ENCODE data around the gene GDAP2.

The GDAP2 gene, protein sequence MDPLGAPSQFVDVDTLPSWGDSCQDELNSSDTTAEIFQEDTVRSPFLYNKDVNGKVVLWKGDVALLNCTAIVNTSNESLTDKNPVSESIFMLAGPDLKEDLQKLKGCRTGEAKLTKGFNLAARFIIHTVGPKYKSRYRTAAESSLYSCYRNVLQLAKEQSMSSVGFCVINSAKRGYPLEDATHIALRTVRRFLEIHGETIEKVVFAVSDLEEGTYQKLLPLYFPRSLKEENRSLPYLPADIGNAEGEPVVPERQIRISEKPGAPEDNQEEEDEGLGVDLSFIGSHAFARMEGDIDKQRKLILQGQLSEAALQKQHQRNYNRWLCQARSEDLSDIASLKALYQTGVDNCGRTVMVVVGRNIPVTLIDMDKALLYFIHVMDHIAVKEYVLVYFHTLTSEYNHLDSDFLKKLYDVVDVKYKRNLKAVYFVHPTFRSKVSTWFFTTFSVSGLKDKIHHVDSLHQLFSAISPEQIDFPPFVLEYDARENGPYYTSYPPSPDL

DNA sequence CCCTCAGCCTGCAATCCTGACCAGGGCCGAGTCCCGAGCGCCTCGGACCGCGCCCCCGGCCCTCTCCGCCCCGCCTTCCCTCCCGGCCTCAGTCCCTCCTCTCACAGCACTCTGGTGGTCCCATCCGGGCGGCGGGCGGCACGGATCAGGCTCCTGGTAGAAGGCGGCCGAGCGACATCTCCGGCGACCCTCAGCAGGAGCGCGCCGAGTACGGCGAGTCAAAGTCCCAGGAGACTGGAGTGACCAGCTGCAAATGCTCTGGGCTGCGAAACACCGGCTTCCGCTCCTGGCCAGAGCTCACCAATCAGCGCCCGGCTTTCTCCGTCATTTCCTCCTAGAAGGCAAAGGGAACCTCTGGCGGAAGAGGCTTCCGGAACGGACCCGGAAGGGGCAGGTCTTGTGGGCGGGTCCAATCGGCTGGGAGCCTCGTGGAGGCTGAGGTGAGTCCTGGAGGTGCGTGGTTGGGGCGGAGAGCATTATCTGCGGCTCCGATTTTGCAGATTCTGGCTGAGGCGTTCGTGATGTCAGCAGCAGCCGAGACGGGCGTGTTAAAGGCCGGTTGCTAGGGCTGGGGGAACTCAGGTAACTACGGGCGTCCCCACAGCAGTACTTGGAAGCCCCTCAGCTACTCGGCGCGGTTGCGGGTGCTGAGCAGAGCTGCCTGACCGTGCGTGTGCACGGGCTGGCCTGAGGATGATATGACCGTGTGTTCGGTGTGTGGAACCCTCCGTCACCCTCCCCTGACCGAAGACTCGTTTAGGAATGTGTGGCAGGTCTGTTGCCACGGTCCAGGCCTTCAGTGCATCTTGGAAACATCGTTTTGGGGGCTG, at the start of gene GDAP2, which contains the start of gene WDR3:
Gene GDAP2, minus strand, starts transcription at position 279 of the 830 bp plus-strand sequence. CDS start 9,264 bp downstream, outside the sequence.
Gene WDR3, plus strand, starts transcription at position 397 of the 830 bp plus-strand sequence. CDS start 3,581 bp downstream, outside the sequence.
- Mint-ChIP-seq H3K4me3 (peak within 1 kb of the TSS; percentile 91), H3K9me3 (no peaks in the 10 kb centered on the region), H3K27me3 (no peaks in the 10 kb centered on the region), H3K36me3 (peaks cover 8% of the 10 kb centered on the region), H3K27ac (peak within 1 kb of the TSS; percentile 96), H3K4me1 (peaks cover 52% of the 10 kb centered on the region)
- ATAC-seq: peak; percentile 98

DNA sequence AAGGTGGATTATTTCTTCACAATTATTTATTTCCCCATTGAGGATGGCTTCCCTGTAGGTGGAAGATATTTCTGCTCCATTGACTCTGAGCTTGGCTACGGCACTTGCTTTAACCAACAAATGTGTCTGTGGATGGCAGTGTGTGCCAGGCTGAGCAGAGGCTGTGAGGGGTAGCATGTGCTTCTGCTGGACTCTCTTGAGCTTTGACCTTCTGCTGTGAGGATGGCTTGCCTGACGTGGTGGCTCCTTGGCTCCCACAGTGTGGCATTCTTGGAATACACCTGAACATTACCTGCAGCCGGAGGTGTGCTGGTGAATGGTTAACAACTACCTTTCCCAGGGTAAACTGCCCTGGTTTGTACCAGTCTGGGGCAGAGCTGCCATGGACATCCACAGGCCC, 47.0 kb upstream of the GDAP2 start:
- Mint-ChIP-seq H3K27ac (no peak overlapping the region), H3K27me3 (no peaks in the 10 kb centered on the region), H3K4me1 (no peaks in the 10 kb centered on the region), H3K36me3 (no peaks in the 10 kb centered on the region), H3K4me3 (no peak overlapping the region), H3K9me3 (no peaks in the 10 kb centered on the region)
- ATAC-seq: no peak

DNA sequence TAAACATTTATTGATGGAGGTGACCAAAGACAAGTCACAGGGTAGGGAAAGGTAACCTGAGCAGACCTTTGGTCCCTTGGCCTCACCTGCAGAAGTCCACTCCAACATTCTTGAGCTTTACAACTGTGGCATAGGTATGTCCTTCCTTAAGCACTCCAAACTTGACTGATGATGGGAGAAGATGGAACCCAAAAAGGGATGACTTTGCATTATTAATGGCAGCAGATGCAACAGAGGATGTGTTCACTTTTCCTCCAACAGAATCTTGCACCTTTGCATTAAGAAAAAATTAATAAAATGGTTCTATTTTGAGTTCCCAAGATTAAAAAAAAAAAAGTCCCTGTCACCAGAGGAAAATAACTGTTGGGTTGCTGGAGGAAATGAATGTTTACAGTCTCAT, 42.4 kb upstream of the GDAP2 start:
- no peak overlapping the region for H3K4me3 Mint-ChIP-seq
- H3K27me3 Mint-ChIP-seq: no peaks in the 10 kb centered on the region
- no peak overlapping the region for H3K27ac Mint-ChIP-seq
- no peaks in the 10 kb centered on the region for H3K9me3 Mint-ChIP-seq
- no peak for ATAC-seq
- H3K4me1 Mint-ChIP-seq: peaks cover 8% of the 10 kb centered on the region
- H3K36me3 Mint-ChIP-seq: no peaks in the 10 kb centered on the region

DNA sequence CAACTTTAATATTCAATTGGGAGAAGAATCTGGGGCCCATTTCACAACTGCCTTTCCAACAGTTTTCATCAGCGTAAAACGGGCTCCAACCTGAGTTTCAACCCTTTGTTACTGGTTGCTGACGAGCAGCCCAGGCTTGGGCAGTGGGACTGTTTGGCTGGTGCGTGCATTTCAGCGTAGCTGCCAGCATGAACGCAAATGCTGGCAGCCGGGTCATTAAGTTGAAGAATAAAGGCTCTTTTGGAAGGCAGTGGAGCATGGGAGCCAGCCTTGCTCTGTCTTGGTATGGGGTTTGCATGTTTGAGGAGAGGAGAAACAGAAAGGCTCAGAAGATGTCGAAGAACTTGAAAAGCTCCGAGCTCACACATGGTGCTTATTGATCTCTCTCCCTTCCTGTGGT, 40.8 kb upstream of the GDAP2 start:
- Mint-ChIP-seq H3K4me1 (peaks cover 8% of the 10 kb centered on the region), H3K27me3 (no peaks in the 10 kb centered on the region), H3K36me3 (peaks cover 5% of the 10 kb centered on the region), H3K4me3 (no peak overlapping the region), H3K27ac (no peak overlapping the region), H3K9me3 (no peaks in the 10 kb centered on the region)
- ATAC-seq: no peak

DNA sequence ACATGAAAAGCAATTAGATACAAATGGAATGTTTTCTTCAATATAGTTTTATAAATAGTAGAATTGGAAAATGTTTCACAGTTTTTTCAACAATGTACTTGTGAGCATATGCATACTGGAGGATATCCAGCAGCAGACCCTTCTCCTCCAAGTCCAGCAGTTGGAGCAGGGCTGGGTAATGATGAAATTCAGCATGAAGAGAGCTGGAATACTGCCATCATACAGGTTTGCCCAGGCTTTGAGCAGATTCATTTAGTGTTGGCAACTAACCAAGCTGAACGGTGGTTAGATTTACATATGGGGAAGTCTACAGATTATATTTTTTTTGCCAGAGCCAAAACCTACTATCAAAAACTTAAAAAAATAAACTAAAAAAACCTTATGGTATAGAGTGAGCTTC, 38.5 kb upstream of the GDAP2 start:
- no peak for ATAC-seq
- H3K9me3 Mint-ChIP-seq: no peaks in the 10 kb centered on the region
- peaks cover 13% of the 10 kb centered on the region for H3K36me3 Mint-ChIP-seq
- H3K27ac Mint-ChIP-seq: no peak overlapping the region
- no peaks in the 10 kb centered on the region for H3K27me3 Mint-ChIP-seq
- H3K4me3 Mint-ChIP-seq: no peak overlapping the region
- peaks cover 8% of the 10 kb centered on the region for H3K4me1 Mint-ChIP-seq

DNA sequence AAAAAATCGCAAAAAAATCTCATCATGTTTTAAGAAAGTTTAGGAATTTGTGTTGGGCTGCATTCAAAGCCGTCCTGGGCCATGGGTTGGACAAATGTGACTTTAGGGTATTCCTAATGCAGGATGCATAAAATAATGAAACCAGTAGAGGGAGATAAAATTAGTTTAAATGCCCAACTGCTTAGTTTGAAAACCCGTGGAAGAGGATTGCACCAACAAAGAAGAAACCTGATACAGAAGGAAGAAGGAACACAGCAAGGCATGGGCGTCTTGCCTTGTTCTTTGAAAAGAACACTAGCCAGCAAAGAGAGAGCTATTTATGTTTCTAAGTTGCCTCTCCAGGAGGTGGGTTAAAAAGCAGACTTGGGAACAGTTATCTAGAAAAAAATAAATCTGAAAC, 38.1 kb upstream of the GDAP2 start:
- no peak overlapping the region for H3K4me3 Mint-ChIP-seq
- peaks cover 13% of the 10 kb centered on the region for H3K36me3 Mint-ChIP-seq
- no peaks in the 10 kb centered on the region for H3K27me3 Mint-ChIP-seq
- no peak overlapping the region for H3K27ac Mint-ChIP-seq
- no peak for ATAC-seq
- H3K4me1 Mint-ChIP-seq: peaks cover 8% of the 10 kb centered on the region
- H3K9me3 Mint-ChIP-seq: no peaks in the 10 kb centered on the region

DNA sequence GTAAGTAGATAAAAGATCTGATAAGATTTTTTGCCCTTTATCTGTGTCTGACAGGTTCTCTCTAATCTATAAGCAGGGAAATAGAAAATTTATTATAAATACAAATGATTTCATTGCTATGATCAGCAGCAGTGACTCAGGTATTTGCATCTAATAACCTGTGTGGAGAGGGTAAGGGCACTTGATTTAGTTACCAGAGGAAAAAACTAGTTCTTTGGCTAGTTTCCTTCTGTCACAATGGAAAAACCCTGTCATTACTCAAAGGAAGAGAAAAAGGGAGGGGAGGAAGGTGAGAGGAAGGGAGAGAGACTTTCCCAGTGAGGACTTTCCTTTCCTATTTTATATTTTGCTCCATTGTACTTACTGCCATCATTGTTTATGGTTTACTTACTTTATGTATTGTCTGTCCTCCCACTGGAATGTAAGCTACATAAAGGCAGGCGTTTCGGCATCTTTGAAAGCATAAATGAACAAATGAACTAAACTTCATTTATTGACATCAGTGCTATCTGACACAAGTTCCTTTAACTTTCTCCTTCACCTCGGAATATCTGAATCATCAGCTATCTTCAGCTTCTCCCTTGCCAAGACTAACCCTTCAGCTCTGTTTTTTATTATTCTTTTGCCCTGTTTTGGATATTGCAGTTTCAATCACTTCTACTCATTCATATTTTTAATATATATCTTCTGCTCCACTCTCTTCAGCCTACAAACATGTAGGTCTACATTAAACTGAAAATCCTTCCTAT, 35.0 kb upstream of the GDAP2 start:
- no peak overlapping the region for H3K4me3 Mint-ChIP-seq
- no peak overlapping the region for H3K27ac Mint-ChIP-seq
- H3K36me3 Mint-ChIP-seq: peaks cover 27% of the 10 kb centered on the region
- ATAC-seq: no peak
- H3K4me1 Mint-ChIP-seq: peaks cover 8% of the 10 kb centered on the region
- no peaks in the 10 kb centered on the region for H3K9me3 Mint-ChIP-seq
- H3K27me3 Mint-ChIP-seq: no peaks in the 10 kb centered on the region

DNA sequence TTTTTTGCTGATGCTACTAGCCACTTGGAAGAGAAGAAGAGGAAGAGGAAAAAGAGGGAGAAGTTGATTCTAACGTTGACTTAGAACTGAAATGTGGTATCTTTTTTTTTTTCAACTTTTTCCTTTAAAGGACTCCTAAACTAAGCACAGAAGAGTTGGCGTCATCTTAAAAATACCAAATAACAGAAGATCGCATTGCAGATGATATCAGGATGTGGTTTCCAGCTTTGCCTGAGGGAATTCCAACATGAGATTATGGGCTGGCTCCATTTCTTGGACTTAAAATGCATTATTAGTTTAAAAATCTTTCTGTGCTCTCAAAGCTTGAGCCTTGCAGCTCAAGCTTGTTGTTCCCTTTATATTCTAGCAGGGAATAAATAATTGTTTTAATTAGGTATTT, 29.9 kb upstream of the GDAP2 start:
- peaks cover 60% of the 10 kb centered on the region for H3K36me3 Mint-ChIP-seq
- H3K4me1 Mint-ChIP-seq: no peaks in the 10 kb centered on the region
- H3K4me3 Mint-ChIP-seq: no peak overlapping the region
- H3K9me3 Mint-ChIP-seq: no peaks in the 10 kb centered on the region
- no peaks in the 10 kb centered on the region for H3K27me3 Mint-ChIP-seq
- ATAC-seq: no peak
- H3K27ac Mint-ChIP-seq: no peak overlapping the region

DNA sequence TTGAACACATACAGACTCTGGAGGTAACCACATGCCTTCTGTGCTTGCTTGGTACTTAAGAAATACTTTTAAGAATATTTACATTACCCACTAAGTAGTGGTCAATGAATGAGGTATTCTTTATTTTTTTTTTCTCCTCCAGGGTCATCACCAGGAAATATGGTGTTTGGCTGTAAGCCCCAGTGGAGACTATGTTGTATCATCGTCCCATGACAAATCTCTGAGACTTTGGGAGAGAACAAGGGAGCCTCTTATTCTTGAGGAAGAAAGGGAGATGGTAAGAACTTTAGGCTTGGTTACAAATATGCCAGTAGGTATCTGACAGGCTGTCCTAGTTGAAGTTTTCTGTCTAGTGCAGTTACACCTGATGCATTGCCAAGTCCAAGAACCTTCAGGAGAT, 23.0 kb upstream of the GDAP2 start:
- Mint-ChIP-seq H3K4me3 (no peak overlapping the region), H3K4me1 (no peaks in the 10 kb centered on the region), H3K27me3 (no peaks in the 10 kb centered on the region), H3K36me3 (peaks cover 74% of the 10 kb centered on the region), H3K9me3 (no peaks in the 10 kb centered on the region), H3K27ac (no peak overlapping the region)
- no peak for ATAC-seq

DNA sequence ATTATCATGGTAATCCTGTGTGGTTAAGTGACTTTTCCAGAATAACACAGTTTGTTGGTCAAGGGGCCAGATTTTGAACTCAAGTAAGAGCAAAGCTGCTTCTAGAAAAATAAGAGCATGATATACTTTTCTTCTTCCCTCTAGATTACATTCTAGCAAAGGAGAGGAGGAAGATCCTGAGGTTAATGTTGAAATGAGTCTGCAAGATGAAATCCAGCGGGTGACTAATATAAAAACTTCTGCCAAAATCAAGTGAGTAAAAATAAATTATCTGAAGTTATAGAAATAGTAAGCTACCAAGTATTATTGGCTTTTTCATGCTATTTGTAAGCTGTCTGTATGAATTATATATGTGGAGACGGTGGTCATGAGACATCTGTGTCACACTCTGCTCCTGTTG, 12.9 kb upstream of the GDAP2 start:
- Mint-ChIP-seq H3K4me1 (no peaks in the 10 kb centered on the region), H3K27me3 (no peaks in the 10 kb centered on the region), H3K36me3 (peaks cover 58% of the 10 kb centered on the region), H3K4me3 (no peak overlapping the region), H3K9me3 (no peaks in the 10 kb centered on the region), H3K27ac (no peak overlapping the region)
- no peak for ATAC-seq

DNA sequence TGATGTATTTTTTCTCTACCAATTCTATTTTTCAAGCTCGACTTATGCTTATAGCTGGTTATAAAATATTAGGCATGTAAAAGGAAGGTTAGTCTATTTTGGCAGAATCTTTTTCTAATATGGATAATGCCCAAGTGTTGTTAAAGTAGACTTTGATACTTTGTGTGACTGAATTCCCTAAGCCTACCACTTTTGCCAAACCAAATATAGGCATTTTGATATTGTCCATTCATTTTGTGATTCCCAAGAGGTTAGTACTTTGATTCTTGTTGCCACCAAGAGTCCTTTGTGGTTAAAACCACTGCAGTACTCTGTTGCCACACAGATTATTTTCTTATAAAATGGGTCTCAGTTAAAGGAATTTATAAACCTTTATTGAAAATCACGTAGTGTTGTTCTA, 4.3 kb upstream of the GDAP2 start:
- Mint-ChIP-seq H3K4me1 (peaks cover 34% of the 10 kb centered on the region), H3K4me3 (no peak overlapping the region), H3K27me3 (no peaks in the 10 kb centered on the region), H3K9me3 (no peaks in the 10 kb centered on the region), H3K36me3 (peaks cover 35% of the 10 kb centered on the region), H3K27ac (no peak overlapping the region)
- ATAC-seq: no peak

DNA sequence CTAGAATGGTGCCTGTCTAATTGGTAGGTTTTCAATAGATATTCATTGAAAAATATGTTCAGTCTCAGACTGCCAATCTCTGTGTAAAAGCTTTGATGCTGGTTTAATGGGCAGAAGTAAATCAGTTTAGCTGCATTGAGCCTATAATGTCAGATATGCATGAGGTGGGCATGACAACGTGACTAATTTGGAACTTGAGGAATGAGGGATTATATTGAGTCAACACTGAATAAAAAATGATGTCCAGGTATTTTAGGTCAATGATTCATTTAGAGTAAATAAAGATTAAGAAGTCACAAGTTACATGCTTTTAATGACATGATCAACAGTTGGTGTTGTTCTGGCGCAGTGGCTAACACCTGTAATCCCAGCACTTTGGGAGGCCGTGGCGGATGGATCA, 3.2 kb upstream of the GDAP2 start:
- Mint-ChIP-seq H3K36me3 (peaks cover 24% of the 10 kb centered on the region), H3K4me1 (peaks cover 42% of the 10 kb centered on the region), H3K27me3 (no peaks in the 10 kb centered on the region), H3K27ac (no peak overlapping the region), H3K9me3 (no peaks in the 10 kb centered on the region), H3K4me3 (no peak overlapping the region)
- no peak for ATAC-seq

DNA sequence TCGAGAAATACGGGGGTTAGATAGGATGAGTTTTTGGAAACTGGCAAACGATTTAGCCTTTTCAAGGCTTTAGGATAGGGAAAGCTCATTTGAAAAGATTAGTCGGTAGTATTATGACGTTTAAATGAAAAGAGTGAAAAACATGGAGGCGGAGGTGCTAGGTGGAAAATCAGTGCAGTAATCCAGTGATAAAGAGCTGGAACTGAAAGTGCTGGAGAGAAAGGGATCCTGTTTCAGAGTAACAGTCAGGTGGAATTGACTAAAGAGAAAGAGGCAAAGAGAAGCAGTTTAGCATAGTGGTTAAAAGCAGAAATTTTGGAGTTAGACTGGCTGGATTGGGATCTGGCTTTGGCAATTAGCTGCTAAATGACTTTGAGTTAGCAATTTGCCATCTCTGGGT, 1.1 kb upstream of the GDAP2 start:
- no peak for ATAC-seq
- Mint-ChIP-seq H3K4me3 (peak overlapping the region; percentile 91), H3K36me3 (peaks cover 12% of the 10 kb centered on the region), H3K27me3 (no peaks in the 10 kb centered on the region), H3K27ac (peak overlapping the region; percentile 96), H3K9me3 (no peaks in the 10 kb centered on the region), H3K4me1 (peaks cover 52% of the 10 kb centered on the region)

DNA sequence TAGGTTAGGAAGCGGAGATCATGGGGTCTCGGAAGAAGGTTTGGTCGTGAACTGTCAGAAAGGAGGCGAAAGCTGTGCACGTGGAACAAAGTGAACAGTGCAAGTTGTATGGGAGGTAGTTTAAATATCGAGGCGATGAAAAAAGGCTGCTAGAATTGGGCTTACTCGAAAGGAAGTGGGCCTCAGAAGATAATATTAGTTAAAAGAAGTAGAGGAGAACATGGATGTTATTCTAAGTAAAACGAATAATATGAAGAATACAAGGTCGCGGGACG, 689 bp upstream of the GDAP2 start:
- Mint-ChIP-seq H3K27ac (peak overlapping the region; percentile 96), H3K27me3 (no peaks in the 10 kb centered on the region), H3K4me3 (peak overlapping the region; percentile 91), H3K9me3 (no peaks in the 10 kb centered on the region), H3K36me3 (peaks cover 12% of the 10 kb centered on the region), H3K4me1 (peaks cover 52% of the 10 kb centered on the region)
- no peak for ATAC-seq

DNA sequence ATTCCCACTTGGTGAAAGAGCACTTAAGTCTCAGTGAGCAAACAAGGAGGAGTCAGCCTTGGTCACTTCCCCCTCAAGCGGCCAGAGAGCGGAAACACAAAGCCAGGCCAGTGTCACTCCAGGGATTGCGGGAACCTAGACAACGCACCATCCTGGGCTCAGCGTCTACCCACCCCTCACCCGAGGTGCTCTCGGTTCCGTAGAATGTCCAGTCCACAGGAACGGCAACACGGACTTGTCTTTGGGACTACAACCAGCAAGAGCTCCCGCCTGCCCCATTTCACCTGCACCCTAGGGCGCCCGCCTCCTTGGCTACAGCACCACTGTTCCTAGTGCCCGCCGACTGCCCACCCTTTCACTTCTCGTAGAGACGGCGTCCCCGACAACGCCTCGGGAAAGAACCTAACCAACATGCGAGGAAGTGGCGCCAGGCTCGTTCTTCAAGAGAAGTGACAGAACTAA, 509 bp downstream of the GDAP2 start:
- peak overlapping the region; percentile 96 for H3K27ac Mint-ChIP-seq
- peaks cover 9% of the 10 kb centered on the region for H3K36me3 Mint-ChIP-seq
- ATAC-seq: peak; percentile 85
- peaks cover 52% of the 10 kb centered on the region for H3K4me1 Mint-ChIP-seq
- H3K9me3 Mint-ChIP-seq: no peaks in the 10 kb centered on the region
- H3K4me3 Mint-ChIP-seq: peak overlapping the region; percentile 91
- H3K27me3 Mint-ChIP-seq: no peaks in the 10 kb centered on the region

Data from stimulated activated memory B cell treated with anti-CD40 and anti-IgM and Interleukin-4, amounts not matched to agents 10 μg/mL and 1 μg/mL and 100 μg/mL, for 72 hours (primary cell).